Measurements from ENCODE around the gene CCDC73. TPM values are rescaled to one million over a fixed set of nuclear protein-coding genes. Genes with fewer than 3 reads are reported as not detected.

The CCDC73 gene
- total RNA-seq, 2 donors from 2014 or later = not detected

- no peaks in the 10 kb centered on the region for H3K27me3 ChIP-seq
- H3K36me3 ChIP-seq = no peaks in the 10 kb centered on the region
- H3K4me1 ChIP-seq = no peaks in the 10 kb centered on the region
- no peak overlapping the region for H3K4me3 ChIP-seq
- H3K27ac ChIP-seq = no peak overlapping the region
- H3K9ac ChIP-seq (ENCODE audit: low read depth in 2 of 2, low read length in 2 of 2) = no peak overlapping the region
- no peaks in the 10 kb centered on the region for H3K9me3 ChIP-seq
- intact Hi-C loops (cut with DNase I) = no loop called here
- no peak for TF ChIP-seq CTCF (IDR thresholded peaks at IDR 0.05)
- no peak for DNase-seq
Observed at GRCh38 chr11:32580967-32581366, 213.5 kb downstream of the CCDC73 start.

GRCh38 chr11:32576456-32576855 is 218.0 kb downstream of the CCDC73 start:
- no peak for TF ChIP-seq CTCF (IDR thresholded peaks at IDR 0.05)
- intact Hi-C loops (cut with DNase I) = no loop called here
- Histone ChIP-seq H3K9ac (ENCODE audit: low read depth in 2 of 2, low read length in 2 of 2) (no peak overlapping the region), H3K4me1 (no peaks in the 10 kb centered on the region), H3K27me3 (no peaks in the 10 kb centered on the region), H3K4me3 (no peak overlapping the region), H3K36me3 (no peaks in the 10 kb centered on the region), H3K9me3 (no peaks in the 10 kb centered on the region), H3K27ac (no peak overlapping the region)
- DNase-seq = no peak

- H3K4me3 ChIP-seq = no peak overlapping the region
- H3K27me3 ChIP-seq = no peaks in the 10 kb centered on the region
- intact Hi-C loops (cut with DNase I) = no loop called here
- TF ChIP-seq CTCF (IDR thresholded peaks at IDR 0.05) = no peak
- no peak overlapping the region for H3K9ac ChIP-seq (ENCODE audit: low read depth in 2 of 2, low read length in 2 of 2)
- no peaks in the 10 kb centered on the region for H3K4me1 ChIP-seq
- no peak overlapping the region for H3K27ac ChIP-seq
- no peaks in the 10 kb centered on the region for H3K36me3 ChIP-seq
- DNase-seq = no peak
- H3K9me3 ChIP-seq = no peaks in the 10 kb centered on the region
Observed at GRCh38 chr11:32575070-32575469, 219.4 kb downstream of the CCDC73 start.

GRCh38 chr11:32574421-32574820 is 220.0 kb downstream of the CCDC73 start:
- no peaks in the 10 kb centered on the region for H3K4me1 ChIP-seq
- H3K27me3 ChIP-seq = no peaks in the 10 kb centered on the region
- no peaks in the 10 kb centered on the region for H3K9me3 ChIP-seq
- no peak overlapping the region for H3K4me3 ChIP-seq
- intact Hi-C loops (cut with DNase I) = no loop called here
- no peak overlapping the region for H3K27ac ChIP-seq
- H3K36me3 ChIP-seq = no peaks in the 10 kb centered on the region
- no peak for TF ChIP-seq CTCF (IDR thresholded peaks at IDR 0.05)
- DNase-seq = no peak
- no peak overlapping the region for H3K9ac ChIP-seq (ENCODE audit: low read depth in 2 of 2, low read length in 2 of 2)

- Histone ChIP-seq H3K9ac (ENCODE audit: low read depth in 2 of 2, low read length in 2 of 2) (no peak overlapping the region), H3K4me3 (no peak overlapping the region), H3K27ac (no peak overlapping the region), H3K9me3 (no peaks in the 10 kb centered on the region), H3K36me3 (no peaks in the 10 kb centered on the region), H3K4me1 (no peaks in the 10 kb centered on the region), H3K27me3 (no peaks in the 10 kb centered on the region)
- no peak for DNase-seq
- intact Hi-C loops (cut with DNase I) = no loop called here
- no peak for TF ChIP-seq CTCF (IDR thresholded peaks at IDR 0.05)
Observed at GRCh38 chr11:32573228-32573627, 221.2 kb downstream of the CCDC73 start.

- H3K4me1 ChIP-seq = no peaks in the 10 kb centered on the region
- TF ChIP-seq CTCF (IDR thresholded peaks at IDR 0.05) = no peak
- intact Hi-C loops (cut with DNase I) = no loop called here
- no peaks in the 10 kb centered on the region for H3K36me3 ChIP-seq
- H3K9ac ChIP-seq (ENCODE audit: low read depth in 2 of 2, low read length in 2 of 2) = no peak overlapping the region
- DNase-seq = no peak
- H3K4me3 ChIP-seq = no peak overlapping the region
- no peaks in the 10 kb centered on the region for H3K27me3 ChIP-seq
- no peak overlapping the region for H3K27ac ChIP-seq
- no peaks in the 10 kb centered on the region for H3K9me3 ChIP-seq
Observed at GRCh38 chr11:32571039-32571438, 223.4 kb downstream of the CCDC73 start.

Measured in colonic mucosa (tissue), 4 donors.